GM18909 (cell line): ENCODE results near the gene ACOT13.
"Not testable (repeated sequence)": the region's sequence is repeated elsewhere in the genome, so short reads cannot be mapped to it uniquely, and the experiment has no call there.

Experiments
- ATAC-seq: cut with Tn5 transposase; IDR thresholded peaks from one replicate; pipeline ENCODE4 v1.9.1; 2021; ENCODE audit warnings: mild to moderate bottlenecking; ENCODE audit not compliant: unreplicated experiment, poor library complexity

ACOT13 gene

GRCh38 chr6:24690593-24690992 lies 23.7 kb downstream of the ACOT13 start:
- ATAC-seq: no peak

GRCh38 chr6:24691550-24691949 lies 24.7 kb downstream of the ACOT13 start:
- ATAC-seq: no peak

GRCh38 chr6:24692003-24692402 lies 25.1 kb downstream of the ACOT13 start:
- ATAC-seq: no peak

DNA sequence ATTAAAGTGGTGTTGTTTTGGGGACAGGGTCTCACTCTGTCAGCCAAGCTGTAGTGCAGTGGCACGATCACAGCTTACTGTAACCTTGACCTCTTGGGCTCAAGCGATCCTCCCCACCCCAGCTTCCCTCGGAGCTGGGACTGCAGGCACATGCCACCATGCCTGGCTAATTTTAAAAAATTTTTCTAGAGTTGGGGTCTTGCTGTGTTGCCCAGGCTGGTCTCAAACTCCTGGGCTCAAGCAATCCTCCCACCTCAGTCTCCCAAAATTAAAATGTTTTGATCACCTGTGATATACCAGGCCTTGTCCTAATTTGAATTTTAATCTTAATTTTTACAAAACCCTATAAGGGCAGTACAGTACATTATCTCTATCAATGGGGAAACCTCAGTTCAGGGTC lies 25.5 kb downstream of the ACOT13 start:
- ATAC-seq: no peak

DNA sequence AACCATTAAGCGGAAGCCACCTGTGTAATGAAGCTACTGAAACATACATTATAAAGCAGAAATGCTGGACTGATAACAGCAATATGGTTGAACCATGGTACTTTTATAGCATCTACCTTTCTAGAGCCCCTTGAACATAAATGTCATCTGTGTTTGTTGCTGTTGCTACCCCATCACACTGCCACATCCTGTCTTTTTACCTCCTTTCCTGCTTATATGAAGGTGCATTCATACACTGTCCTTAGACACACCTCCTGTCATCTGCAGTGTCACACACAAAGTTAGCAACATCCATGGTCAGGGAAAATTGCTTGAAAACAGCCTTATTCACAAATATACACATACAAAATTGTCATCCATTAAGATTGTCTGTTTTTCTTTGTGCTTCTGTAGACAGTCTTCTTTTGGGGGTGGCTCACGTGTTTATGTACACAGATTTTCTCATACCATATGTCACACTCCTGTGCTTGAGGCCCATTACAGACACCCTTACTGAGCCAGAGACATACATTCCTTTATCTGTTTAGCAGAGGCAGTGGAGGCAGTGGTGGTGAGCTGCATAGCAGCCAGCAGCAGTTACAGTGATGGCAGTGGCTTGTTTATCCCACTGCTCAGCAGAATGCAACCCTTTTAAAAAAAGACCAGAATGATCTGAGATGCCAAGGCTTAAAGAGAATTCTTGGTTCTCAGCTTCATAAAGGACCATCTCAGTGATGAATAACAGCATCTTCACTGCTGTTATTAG lies 26.1 kb downstream of the ACOT13 start:
- ATAC-seq: no peak

- ATAC-seq: no peak
Measured at GRCh38 chr6:24694198-24694597, 27.3 kb downstream of the ACOT13 start.

DNA sequence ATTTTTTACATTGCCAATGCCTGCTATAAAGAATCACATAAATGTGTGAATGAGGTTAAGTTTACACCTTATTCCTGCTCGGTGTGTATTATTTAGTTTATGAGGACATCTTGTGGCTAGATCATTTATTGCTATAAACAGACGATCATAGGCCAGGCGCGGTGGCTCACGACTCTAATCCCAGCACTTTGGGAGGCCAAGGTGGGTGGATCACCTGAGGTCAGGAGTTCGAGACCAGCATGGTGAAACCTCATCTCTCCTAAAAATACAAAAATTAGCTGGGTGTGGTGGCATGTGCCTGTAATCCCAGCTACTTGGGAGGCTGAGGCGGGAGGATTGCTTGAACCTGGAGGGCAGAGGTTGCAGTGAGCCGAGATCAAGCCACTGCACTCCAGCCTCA lies 28.8 kb downstream of the ACOT13 start:
- peak; percentile 68 for ATAC-seq

GRCh38 chr6:24696097-24696496 lies 29.2 kb downstream of the ACOT13 start:
- no peak for ATAC-seq

GRCh38 chr6:24699521-24700359 lies 32.9 kb downstream of the ACOT13 start:
- ATAC-seq: no peak

GRCh38 chr6:24702720-24703282 lies 35.9 kb downstream of the ACOT13 start:
- no peak for ATAC-seq

DNA sequence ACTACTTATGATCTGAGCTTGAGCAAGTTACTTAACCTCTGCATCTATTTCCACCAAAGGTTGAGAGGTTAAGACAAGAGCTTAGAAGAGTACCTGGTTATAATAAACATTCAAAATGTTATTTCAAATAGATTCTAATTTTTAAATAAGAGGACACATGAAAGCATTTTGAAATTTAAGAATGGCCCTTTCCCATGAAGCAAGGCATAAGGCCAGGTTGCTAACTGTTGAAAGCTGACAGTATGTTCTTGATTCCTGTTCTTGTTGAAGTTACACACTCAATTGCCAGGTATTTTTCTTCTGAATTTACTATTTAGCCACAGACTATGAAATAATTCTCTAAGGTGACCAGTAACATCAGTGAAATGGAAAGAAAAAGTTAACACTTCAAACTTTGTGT lies 37.6 kb downstream of the ACOT13 start:
- no peak for ATAC-seq

- no peak for ATAC-seq
Measured at GRCh38 chr6:24708612-24709011, 41.7 kb downstream of the ACOT13 start.

DNA sequence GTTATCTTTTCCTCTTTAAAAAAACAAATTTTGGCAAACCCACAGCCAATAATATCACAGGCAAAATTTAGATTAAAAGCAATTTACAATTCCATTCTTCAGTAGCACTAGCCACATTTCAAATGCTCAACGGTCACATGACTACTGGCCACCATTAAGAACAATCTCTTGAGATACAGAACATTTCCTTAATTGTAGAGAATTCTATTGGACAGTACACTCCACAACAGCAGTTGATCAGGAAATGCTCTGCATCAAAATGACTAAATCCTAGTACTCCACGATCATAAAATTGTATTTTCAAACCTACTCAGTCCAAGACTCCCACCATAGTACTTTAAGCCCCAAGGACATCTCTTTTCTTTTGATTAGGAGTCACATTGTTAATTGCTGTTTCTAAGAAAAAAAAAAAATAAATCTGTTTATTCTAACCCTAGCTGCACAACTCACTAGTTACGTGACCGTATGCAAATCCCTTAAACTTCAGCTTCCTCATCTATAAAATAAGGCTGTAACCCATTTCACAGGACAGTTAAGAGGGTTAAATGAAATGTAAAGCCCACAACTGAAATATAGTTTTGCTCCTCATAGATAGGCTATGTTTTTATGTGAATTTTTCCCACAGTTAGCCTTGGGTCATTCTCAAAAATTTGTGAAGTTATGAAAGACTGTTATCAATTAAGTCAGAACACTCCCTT lies 42.3 kb downstream of the ACOT13 start:
- ATAC-seq: no peak

DNA sequence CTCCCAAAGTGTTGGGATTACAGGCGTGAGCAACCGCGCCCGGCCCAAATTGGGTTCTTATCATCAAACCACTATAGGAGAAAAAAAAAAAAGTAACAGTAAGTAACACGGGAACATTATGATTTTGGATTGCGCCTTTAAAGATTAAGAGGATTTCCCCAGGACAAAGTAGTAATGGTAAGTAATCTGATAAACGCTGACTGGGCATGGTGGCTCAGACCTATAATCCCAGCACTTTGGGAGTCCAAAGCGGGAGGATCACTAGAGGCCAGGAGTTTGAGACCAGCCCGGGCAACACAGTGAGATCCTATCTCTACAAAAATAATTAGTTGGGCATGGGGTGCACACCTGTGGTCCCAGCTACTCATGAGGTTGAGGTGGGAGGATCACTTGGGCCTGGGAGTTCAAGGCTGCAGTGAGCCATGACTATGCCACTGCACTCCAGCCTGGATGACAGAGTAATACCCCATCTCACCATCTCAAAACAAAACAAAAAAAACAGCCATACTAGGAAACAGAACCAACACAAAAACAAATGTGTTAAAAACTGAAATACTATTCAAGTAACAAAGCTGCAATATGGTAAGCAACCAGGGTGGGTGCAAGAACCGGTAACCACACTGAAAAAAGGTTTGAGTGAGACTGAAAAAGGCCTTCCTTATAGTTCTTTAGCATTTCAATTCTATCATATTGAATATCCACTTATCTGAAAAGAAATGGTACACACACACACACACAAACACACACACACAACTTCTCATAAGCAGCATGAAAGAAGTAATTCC lies 43.8 kb downstream of the ACOT13 start:
- ATAC-seq: no peak

DNA sequence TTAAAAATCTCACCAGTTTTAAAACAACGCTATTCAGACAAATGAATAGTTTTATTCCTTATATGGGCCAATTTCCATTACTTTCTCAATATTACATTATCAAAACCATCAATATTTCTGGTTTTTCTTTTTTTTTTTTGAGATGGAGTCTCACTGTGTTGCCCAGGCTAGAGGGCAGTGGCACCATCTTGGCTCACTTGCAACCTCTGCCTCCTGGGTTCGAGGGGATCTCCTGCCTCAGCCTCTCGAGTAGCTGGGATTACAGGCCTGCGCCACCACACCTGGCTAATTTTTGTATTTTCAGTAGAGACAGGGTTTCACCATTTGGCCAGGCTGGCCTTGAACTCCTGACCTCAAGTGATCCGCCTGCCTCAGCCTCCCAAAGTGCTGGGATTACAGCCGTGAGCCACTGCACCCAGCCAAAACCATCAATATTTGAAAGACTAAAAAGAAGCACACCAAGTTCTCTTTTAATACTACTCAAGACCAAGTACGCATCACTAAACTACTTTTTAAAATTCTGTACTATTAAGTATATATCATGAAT lies 49.8 kb downstream of the ACOT13 start:
- not testable (repeated sequence) for ATAC-seq

- no peak for ATAC-seq
Measured at GRCh38 chr6:24718449-24719124, 51.7 kb downstream of the ACOT13 start.

GRCh38 chr6:24719125-24719971 lies 52.5 kb downstream of the ACOT13 start, which contains the start of gene C6orf62:
TSS of gene C6orf62 (minus strand) at chr6:24719154. CDS start at chr6:24718668, 486 bp downstream.
- peak; percentile 24 for ATAC-seq

- ATAC-seq: no peak
Measured at GRCh38 chr6:24720131-24720603, 53.3 kb downstream of the ACOT13 start.
